Body of pancreas (tissue), 4 donors: ENCODE results near the gene CPNE7.

ENCODE experiments used
- POLR2A ChIP-seq, 3 donors: fragments of 450-650 bp; IDR thresholded peaks; one replicate each; pipeline ENCODE4 v1.6.1; 2016; ENCODE audit warnings: antibody characterized with exemption in 3 of 3, mild to moderate bottlenecking in 2 of 3
- TF ChIP-seq, protein P1 (sequence below), 7 experiments: fragments of 450-650 bp in 4 of 7; fragments of 200-600 bp in 3 of 7; sonication (generic) in 3 of 7; IDR thresholded peaks; one replicate each; pipeline ENCODE4 v1.5.1; 2016 to 2019; ENCODE audit warnings: antibody characterized with exemption in 7 of 7

- no peak for TF ChIP-seq POLR2A (IDR thresholded peaks at IDR 0.05)
- TF ChIP-seq, protein P1, sequence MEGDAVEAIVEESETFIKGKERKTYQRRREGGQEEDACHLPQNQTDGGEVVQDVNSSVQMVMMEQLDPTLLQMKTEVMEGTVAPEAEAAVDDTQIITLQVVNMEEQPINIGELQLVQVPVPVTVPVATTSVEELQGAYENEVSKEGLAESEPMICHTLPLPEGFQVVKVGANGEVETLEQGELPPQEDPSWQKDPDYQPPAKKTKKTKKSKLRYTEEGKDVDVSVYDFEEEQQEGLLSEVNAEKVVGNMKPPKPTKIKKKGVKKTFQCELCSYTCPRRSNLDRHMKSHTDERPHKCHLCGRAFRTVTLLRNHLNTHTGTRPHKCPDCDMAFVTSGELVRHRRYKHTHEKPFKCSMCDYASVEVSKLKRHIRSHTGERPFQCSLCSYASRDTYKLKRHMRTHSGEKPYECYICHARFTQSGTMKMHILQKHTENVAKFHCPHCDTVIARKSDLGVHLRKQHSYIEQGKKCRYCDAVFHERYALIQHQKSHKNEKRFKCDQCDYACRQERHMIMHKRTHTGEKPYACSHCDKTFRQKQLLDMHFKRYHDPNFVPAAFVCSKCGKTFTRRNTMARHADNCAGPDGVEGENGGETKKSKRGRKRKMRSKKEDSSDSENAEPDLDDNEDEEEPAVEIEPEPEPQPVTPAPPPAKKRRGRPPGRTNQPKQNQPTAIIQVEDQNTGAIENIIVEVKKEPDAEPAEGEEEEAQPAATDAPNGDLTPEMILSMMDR (IDR thresholded peaks at IDR 0.05): no peak
Observed at GRCh38 chr16:89645122-89645521, 69.6 kb downstream of the CPNE7 start.
